Smooth muscle cell (in vitro differentiated cells): Measurements from ENCODE around the gene TARBP1. TPM values are rescaled to one million over a fixed set of nuclear protein-coding genes. Genes with fewer than 3 reads are reported as not detected.

Experiments used
- DNase-seq: peaks from one replicate; lab custom pipeline; 2025; ENCODE audit not compliant: unreplicated experiment; lab: John Stamatoyannopoulos, UW
- H2AFZ ChIP-seq: fragments of 200-600 bp; sonication (generic); 2 replicates; pipeline ENCODE4 v1.6.0; 2016; ENCODE audit warnings: antibody characterized with exemption, low read depth, mild to moderate bottlenecking
- H3F3A ChIP-seq: fragments of 200-600 bp; sonication (generic); 2 replicates; pipeline ENCODE4 v1.6.0; 2017; ENCODE audit warnings: antibody characterized with exemption, low read depth
- H3K27ac ChIP-seq: fragments of 200-600 bp; sonication (generic); 2 replicates; pipeline ENCODE4 v1.5.1; 2016; ENCODE audit warnings: low read depth, mild to moderate bottlenecking
- H3K27me3 ChIP-seq: fragments of 200-600 bp; sonication (generic); 2 replicates; pipeline ENCODE4 v1.6.1; 2016; ENCODE audit warnings: low read depth, mild to moderate bottlenecking
- H3K36me3 ChIP-seq: fragments of 200-600 bp; sonication (generic); 2 replicates; pipeline ENCODE4 v1.5.1; 2016; ENCODE audit warnings: low read depth
- H3K4me1 ChIP-seq: fragments of 200-600 bp; sonication (generic); 2 replicates; pipeline ENCODE4 v1.5.1; 2016; ENCODE audit warnings: low read depth
- H3K4me2 ChIP-seq: fragments of 200-600 bp; sonication (generic); 2 replicates; pipeline ENCODE4 v1.6.0; 2016; ENCODE audit warnings: mild to moderate bottlenecking
- H3K4me3 ChIP-seq: fragments of 200-600 bp; sonication (generic); 2 replicates; pipeline ENCODE4 v1.5.1; 2016; ENCODE audit warnings: mild to moderate bottlenecking
- H3K79me2 ChIP-seq: fragments of 200-600 bp; sonication (generic); 2 replicates; pipeline ENCODE4 v1.6.0; 2016; ENCODE audit warnings: low read depth, mild to moderate bottlenecking
- H3K9ac ChIP-seq: fragments of 200-600 bp; sonication (generic); 2 replicates; pipeline ENCODE4 v1.6.0; 2016; ENCODE audit warnings: low read depth
- H3K9me3 ChIP-seq: fragments of 200-600 bp; sonication (generic); replicated peaks from 2 replicates; pipeline ENCODE4 v1.5.1; 2016; ENCODE audit warnings: low read depth
- H4K20me1 ChIP-seq: fragments of 200-600 bp; sonication (generic); 2 replicates; pipeline ENCODE4 v1.6.0; 2016; ENCODE audit warnings: low read depth
- CTCF ChIP-seq: fragments of 200-600 bp; sonication (generic); IDR thresholded peaks from 2 replicates; pipeline ENCODE4 v1.5.1; 2017; ENCODE audit warnings: borderline replicate concordance, mild to moderate bottlenecking, antibody characterized with exemption; ENCODE audit not compliant: insufficient read depth, poor library complexity, severe bottlenecking
- WGBS: methylation state at CpG from one replicate; pipeline ENCODE4 v1.1.7; 2016; ENCODE audit warnings: low lambda C conversion rate; 5-methylcytosine and 5-hydroxymethylcytosine counted together
- polyA plus RNA-seq: library from polyadenylated mRNA; unstranded; fragments of >200 nt; fragmentation: Nextera tagmentation; extraction: Ambion mirVana; gene quantifications from 2 replicates; pipeline ENCODE4 v1.2.1, GENCODE V29; 2016
- total RNA-seq: library from RNA; depleted of rRNA; stranded (reverse); fragments of >200 nt; gene quantifications from 2 replicates; pipeline ENCODE4 v1.2.3, GENCODE V29; 2014

The TARBP1 gene
- total and polyA plus RNA-seq, 2 experiments from 2014 or later, result 6.1 to 28.9 TPM

DNA sequence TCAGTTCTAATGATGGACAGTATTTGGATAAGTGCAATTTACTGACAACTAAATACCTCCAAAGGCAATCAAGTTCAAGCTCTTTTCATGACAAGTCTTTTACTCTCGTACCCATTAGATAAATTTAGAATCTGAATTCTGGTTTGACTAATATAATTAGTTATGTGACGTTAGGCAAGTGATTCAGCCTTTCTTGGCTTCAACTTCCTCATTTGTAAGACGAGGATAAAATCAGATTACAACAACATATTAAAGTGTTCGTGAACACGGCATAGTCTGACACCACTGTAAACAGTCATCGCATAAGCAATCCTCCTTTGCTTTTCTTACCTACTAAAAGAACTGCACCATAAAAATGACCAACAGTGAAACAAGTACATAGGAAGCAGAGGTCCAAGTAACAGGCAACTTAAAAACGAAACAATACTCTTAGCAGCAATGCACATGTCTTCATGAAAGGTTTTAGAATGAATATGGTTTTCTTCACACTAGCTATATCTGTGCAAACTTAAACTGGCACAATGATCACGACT lies 80.1 kb downstream of the TARBP1 start:
- Histone ChIP-seq H3F3A (no peaks in the 10 kb centered on the region), H2AFZ (no peak overlapping the region)

DNA sequence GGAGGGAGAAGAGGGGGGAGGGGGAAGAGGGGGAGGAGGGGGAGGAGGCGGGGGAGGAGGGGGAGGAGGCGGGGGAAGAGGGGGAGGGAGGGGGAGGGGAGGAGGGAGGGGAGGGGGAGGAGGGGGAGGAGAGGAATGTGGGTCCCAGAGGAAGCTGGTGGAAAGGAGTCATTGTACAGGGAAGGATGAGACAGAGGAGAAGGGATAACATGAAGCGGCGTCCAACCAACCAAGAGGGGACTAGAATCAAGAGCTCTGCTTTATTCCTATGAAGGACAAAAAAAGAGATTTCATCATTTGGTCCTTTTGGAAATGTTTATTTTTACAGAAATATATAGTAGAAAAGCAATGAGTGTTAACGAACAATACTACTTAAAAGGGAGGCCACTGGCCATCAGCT lies 81.2 kb downstream of the TARBP1 start:
- H3F3A ChIP-seq, result no peaks in the 10 kb centered on the region
- TF ChIP-seq CTCF, result no peak
- no peak for DNase-seq
- no peaks in the 10 kb centered on the region for H4K20me1 ChIP-seq
- no peaks in the 10 kb centered on the region for H3K79me2 ChIP-seq
- no peaks in the 10 kb centered on the region for H3K4me1 ChIP-seq
- H3K9ac ChIP-seq, result no peak overlapping the region
- H2AFZ ChIP-seq, result no peak overlapping the region
- no peak overlapping the region for H3K4me3 ChIP-seq
- H3K9me3 ChIP-seq, result no peaks in the 10 kb centered on the region
- H3K4me2 ChIP-seq, result no peak overlapping the region
- whole genome bisulfite sequencing, result 64% methylated on average over 3 of the region's 5 CpGs
- H3K27ac ChIP-seq, result no peak overlapping the region
- H3K27me3 ChIP-seq, result no peaks in the 10 kb centered on the region
- H3K36me3 ChIP-seq, result no peaks in the 10 kb centered on the region

More for the DNA sequence above, 80.1 kb downstream of the TARBP1 start:
- no peak for DNase-seq
- Histone ChIP-seq H3K36me3 (no peaks in the 10 kb centered on the region), H4K20me1 (no peaks in the 10 kb centered on the region), H3K4me2 (no peak overlapping the region), H3K4me1 (no peaks in the 10 kb centered on the region), H3K9ac (no peak overlapping the region), H3K27ac (no peak overlapping the region), H3K79me2 (no peaks in the 10 kb centered on the region), H3K4me3 (no peak overlapping the region), H3K9me3 (no peaks in the 10 kb centered on the region), H3K27me3 (no peaks in the 10 kb centered on the region)
- WGBS, result 94% methylated on average over 8 of the region's 8 CpGs
- TF ChIP-seq CTCF, result no peak

DNA sequence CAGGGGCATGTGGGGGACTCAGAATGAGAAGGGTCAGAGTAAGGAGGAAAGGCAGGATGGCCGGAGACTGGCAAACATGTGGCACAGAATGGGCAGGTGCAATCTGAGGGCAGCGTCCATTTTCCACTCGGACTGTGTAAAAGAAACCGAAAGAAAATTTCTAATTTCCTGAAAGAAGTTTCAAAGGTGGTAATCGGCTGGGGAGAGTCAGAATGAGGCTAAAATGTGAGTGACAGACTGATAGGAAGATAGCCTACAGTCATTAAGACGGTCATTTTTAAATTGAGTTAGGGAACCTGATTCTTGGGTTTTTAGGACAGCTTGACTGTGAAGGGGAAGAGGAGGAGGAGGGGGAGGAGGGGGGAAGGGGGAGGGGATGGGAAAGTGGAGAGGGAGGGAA lies 82.1 kb downstream of the TARBP1 start:
- no peaks in the 10 kb centered on the region for H4K20me1 ChIP-seq
- H3K36me3 ChIP-seq, result no peaks in the 10 kb centered on the region
- no peak for TF ChIP-seq CTCF
- H3K4me2 ChIP-seq, result no peak overlapping the region
- no peaks in the 10 kb centered on the region for H3K9me3 ChIP-seq
- no peaks in the 10 kb centered on the region for H3F3A ChIP-seq
- H3K4me1 ChIP-seq, result no peaks in the 10 kb centered on the region
- no peak overlapping the region for H2AFZ ChIP-seq
- H3K4me3 ChIP-seq, result no peak overlapping the region
- 94% methylated on average over 6 of the region's 6 CpGs for WGBS
- H3K9ac ChIP-seq, result no peak overlapping the region
- no peak overlapping the region for H3K27ac ChIP-seq
- no peak for DNase-seq
- no peaks in the 10 kb centered on the region for H3K27me3 ChIP-seq
- no peaks in the 10 kb centered on the region for H3K79me2 ChIP-seq

- H3K27ac ChIP-seq, result no peak overlapping the region
- no peak overlapping the region for H2AFZ ChIP-seq
- H3K36me3 ChIP-seq, result no peaks in the 10 kb centered on the region
- H3K9me3 ChIP-seq, result no peaks in the 10 kb centered on the region
- H3F3A ChIP-seq, result no peaks in the 10 kb centered on the region
- no peak for TF ChIP-seq CTCF
- no peak for DNase-seq
- H3K9ac ChIP-seq, result no peak overlapping the region
- H3K79me2 ChIP-seq, result no peaks in the 10 kb centered on the region
- H4K20me1 ChIP-seq, result no peaks in the 10 kb centered on the region
- no peaks in the 10 kb centered on the region for H3K27me3 ChIP-seq
- H3K4me1 ChIP-seq, result no peaks in the 10 kb centered on the region
- no peak overlapping the region for H3K4me3 ChIP-seq
- H3K4me2 ChIP-seq, result no peak overlapping the region
- WGBS, result 96% methylated on average over 8 of the region's 8 CpGs
These were observed 82.9 kb downstream of the TARBP1 start for GRCh38 chr1:234396092-234396491.
